ENCODE results near the gene LAMB3. TPM values are rescaled to one million over a fixed set of nuclear protein-coding genes. Genes with fewer than 3 reads are reported as not detected.
A peak's percentile ranks its signal among the peaks of the same experiment; 100 is the strongest.

The LAMB3 gene
- total RNA-seq, 5 donors from 2014 or later (not counting 1 experiment from before 2014, with no cell fraction given) = 0.25 to 1.2 (median 0.56) TPM

- DNase-seq = peak in 5 of 35 experiments; percentile 6 to 50 (median 15)
Measured at GRCh38 chr1:209657140-209657879, 5.1 kb upstream of the LAMB3 start.

DNA sequence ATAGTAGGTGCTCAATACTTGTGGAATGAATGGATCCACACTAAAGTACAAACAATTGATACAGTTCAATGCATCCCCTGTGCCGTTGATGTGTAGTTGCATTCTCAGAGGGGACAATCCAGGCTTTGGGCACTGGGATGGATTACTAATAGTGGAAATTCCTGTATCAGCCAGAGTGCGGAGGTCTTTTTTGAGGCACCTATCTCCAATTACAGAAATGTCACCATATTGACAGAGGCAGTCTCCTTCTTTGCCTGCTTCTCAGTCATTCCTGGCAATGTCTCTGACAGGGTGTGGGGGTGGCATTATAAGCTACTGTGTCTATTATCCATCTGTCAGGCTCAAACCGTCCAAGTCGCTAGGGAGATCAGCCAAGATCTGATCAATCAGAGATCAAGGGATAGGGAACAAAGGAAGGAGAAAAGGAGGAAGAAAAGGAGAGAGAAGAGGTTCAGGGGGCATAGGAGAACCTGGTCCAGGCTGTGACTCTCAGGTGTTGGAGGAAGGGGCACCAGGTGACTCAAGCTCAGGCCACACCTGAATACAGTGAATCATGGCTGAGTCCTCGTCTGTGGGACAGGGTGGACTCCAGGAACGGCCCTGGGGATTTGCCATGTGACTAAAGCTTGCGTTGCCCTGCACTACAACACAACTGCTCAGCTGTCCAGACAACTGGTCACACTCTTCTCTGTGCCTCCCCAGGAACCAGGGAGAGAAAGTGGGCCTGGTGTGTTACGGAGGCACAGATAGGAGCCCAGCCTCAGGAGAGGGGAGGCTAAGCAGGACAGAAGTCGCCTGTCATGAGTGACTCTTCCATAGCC, 3.4 kb upstream of the LAMB3 start:
- no peak for ATAC-seq (replicated peaks in 1 of 4)
- POLR2A ChIA-PET = interaction anchor here in 1 of 2 donors (0.6 kb wide), 1 partner anchor 79 kb away, joined by 3 read pairs; no protein-coding TSS in a partner anchor
- Mint-ChIP-seq H3K4me3 (no peak overlapping the region), H3K4me1 (peaks cover 10 to 28% (median 18%) of the 10 kb centered on the region in 3 donors), H3K36me3 (no peaks in the 10 kb centered on the region), H3K27ac (no peak overlapping the region), H3K27me3 (peaks cover 3 to 5% of the 10 kb centered on the region in 2 donors), H3K9me3 (no peaks in the 10 kb centered on the region)
- H3K27ac ChIP-seq (ENCODE audit: low read length) = no peak overlapping the region
- no peak overlapping the region for H3K4me3 ChIP-seq (ENCODE audit: control insufficient read depth in 1 of 2, extremely low read depth in 1 of 2, low read length in 1 of 2)
- peaks cover 0 to 2% of the 10 kb centered on the region in 2 experiments for H3K27me3 ChIP-seq (replicated peaks in 1 of 2; ENCODE audit: control insufficient read depth in 2 of 2, extremely low read depth in 1 of 2, insufficient read depth in 2 of 2, low read length in 1 of 2)
- no peaks in the 10 kb centered on the region for H3K9me3 ChIP-seq
- DNase-seq = no peak
- H3K36me3 ChIP-seq (ENCODE audit: control insufficient read depth in 2 of 2, extremely low read depth in 1 of 2, insufficient read depth in 1 of 2, low read length in 1 of 2) = no peaks in the 10 kb centered on the region
- 83% methylated on average over 5 of the region's 9 CpGs for WGBS (ENCODE audit: insufficient coverage)
- CTCF ChIA-PET = no interaction called here
- H3K4me1 ChIP-seq (ENCODE audit: control insufficient read depth in 1 of 2, extremely low read depth in 1 of 2, insufficient read depth in 2 of 2, low read length in 2 of 2) = peaks cover 0 to 9% of the 10 kb centered on the region in 2 experiments

More at GRCh38 chr1:209657140-209657879, 5.1 kb upstream of the LAMB3 start:
- ChIA-PET CTCF (no interaction called here), POLR2A (no interaction called here)
- Histone ChIP-seq H3K27ac (ENCODE audit: low read length) (no peak overlapping the region), H3K4me1 (ENCODE audit: control insufficient read depth in 1 of 2, extremely low read depth in 1 of 2, insufficient read depth in 2 of 2, low read length in 2 of 2) (no peaks in the 10 kb centered on the region), H3K36me3 (ENCODE audit: control insufficient read depth in 2 of 2, extremely low read depth in 1 of 2, insufficient read depth in 1 of 2, low read length in 1 of 2) (no peaks in the 10 kb centered on the region), H3K9me3 (no peaks in the 10 kb centered on the region), H3K4me3 (ENCODE audit: control insufficient read depth in 1 of 2, extremely low read depth in 1 of 2, low read length in 1 of 2) (no peak overlapping the region), H3K27me3 (replicated peaks in 1 of 2; ENCODE audit: control insufficient read depth in 2 of 2, extremely low read depth in 1 of 2, insufficient read depth in 2 of 2, low read length in 1 of 2) (peaks cover 0 to 2% of the 10 kb centered on the region in 2 experiments)
- Mint-ChIP-seq H3K36me3 (no peaks in the 10 kb centered on the region), H3K27ac (no peak overlapping the region), H3K4me3 (no peak overlapping the region), H3K27me3 (peaks cover 3 to 5% of the 10 kb centered on the region in 2 donors), H3K9me3 (no peaks in the 10 kb centered on the region), H3K4me1 (peaks cover 7 to 15% (median 10%) of the 10 kb centered on the region in 3 donors)
- 71% methylated on average over 8 of the region's 9 CpGs for WGBS (ENCODE audit: insufficient coverage)
- no peak for ATAC-seq (replicated peaks in 1 of 4)

DNA sequence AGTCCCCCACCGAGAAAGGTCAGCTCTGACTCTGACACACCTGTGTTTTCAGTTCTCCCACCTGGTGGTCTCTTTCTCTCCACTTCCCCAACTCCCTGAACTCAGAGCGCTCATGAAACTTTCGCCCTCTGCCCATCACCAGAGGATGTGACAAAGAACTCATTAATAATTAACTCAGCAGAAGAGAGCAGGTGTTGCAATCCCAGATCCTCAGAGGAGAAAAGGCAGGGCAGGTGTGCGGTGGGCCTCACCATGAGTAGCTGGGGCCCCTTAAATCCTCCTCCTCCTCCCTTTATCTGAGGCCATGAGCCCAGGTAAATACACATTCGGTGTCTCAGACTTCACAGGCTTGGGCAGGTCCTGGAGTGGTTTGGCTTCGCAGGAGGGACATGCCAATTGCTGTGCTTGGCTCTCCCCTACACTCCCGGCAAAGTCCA, 1.7 kb upstream of the LAMB3 start:
- ATAC-seq (replicated peaks in 1 of 4) = no peak
- peaks cover 3 to 4% of the 10 kb centered on the region in 2 donors for H3K27me3 Mint-ChIP-seq
- Histone ChIP-seq H3K4me1 (ENCODE audit: control insufficient read depth in 1 of 2, extremely low read depth in 1 of 2, insufficient read depth in 2 of 2, low read length in 2 of 2) (peaks cover 0 to 14% of the 10 kb centered on the region in 2 experiments), H3K27ac (ENCODE audit: low read length) (no peak overlapping the region), H3K27me3 (replicated peaks in 1 of 2; ENCODE audit: control insufficient read depth in 2 of 2, extremely low read depth in 1 of 2, insufficient read depth in 2 of 2, low read length in 1 of 2) (peaks cover 0 to 2% of the 10 kb centered on the region in 2 experiments), H3K36me3 (ENCODE audit: control insufficient read depth in 2 of 2, extremely low read depth in 1 of 2, insufficient read depth in 1 of 2, low read length in 1 of 2) (no peaks in the 10 kb centered on the region), H3K9me3 (no peaks in the 10 kb centered on the region), H3K4me3 (ENCODE audit: control insufficient read depth in 1 of 2, extremely low read depth in 1 of 2, low read length in 1 of 2) (no peak overlapping the region)
- ChIA-PET POLR2A (no interaction called here), CTCF (interaction anchor here in 1 of 2 donors (0.6 kb wide), 1 partner anchor 15 kb away, joined by 3 read pairs; no protein-coding TSS in a partner anchor)
- H3K27ac Mint-ChIP-seq = no peak overlapping the region
- WGBS (ENCODE audit: insufficient coverage) = 84% methylated on average over 5 of the region's 7 CpGs
- no peaks in the 10 kb centered on the region for H3K9me3 Mint-ChIP-seq
- no peak overlapping the region for H3K4me3 Mint-ChIP-seq
- no peak for DNase-seq
- no peaks in the 10 kb centered on the region for H3K36me3 Mint-ChIP-seq
- peaks cover 0 to 29% (median 21%) of the 10 kb centered on the region in 3 donors for H3K4me1 Mint-ChIP-seq

GRCh38 chr1:209652873-209653401, 712 bp upstream of the LAMB3 start:
- Histone ChIP-seq H3K36me3 (ENCODE audit: control insufficient read depth in 2 of 2, extremely low read depth in 1 of 2, insufficient read depth in 1 of 2, low read length in 1 of 2) (no peaks in the 10 kb centered on the region), H3K27ac (ENCODE audit: low read length) (no peak overlapping the region), H3K4me3 (ENCODE audit: control insufficient read depth in 1 of 2, extremely low read depth in 1 of 2, low read length in 1 of 2) (no peak overlapping the region), H3K4me1 (ENCODE audit: control insufficient read depth in 1 of 2, extremely low read depth in 1 of 2, insufficient read depth in 2 of 2, low read length in 2 of 2) (peaks cover 0 to 14% of the 10 kb centered on the region in 2 experiments), H3K9me3 (no peaks in the 10 kb centered on the region), H3K27me3 (replicated peaks in 1 of 2; ENCODE audit: control insufficient read depth in 2 of 2, extremely low read depth in 1 of 2, insufficient read depth in 2 of 2, low read length in 1 of 2) (no peaks in the 10 kb centered on the region)
- H3K27ac Mint-ChIP-seq = no peak overlapping the region
- peaks cover 0 to 3% of the 10 kb centered on the region in 2 donors for H3K27me3 Mint-ChIP-seq
- POLR2A ChIA-PET = no interaction called here
- H3K9me3 Mint-ChIP-seq = no peaks in the 10 kb centered on the region
- no peak overlapping the region for H3K4me3 Mint-ChIP-seq
- CTCF ChIA-PET = interaction anchor here in 1 of 2 donors (1.0 to 1.4 kb wide), 2 partner anchors 20 to 40 kb away, joined by 3 to 4 read pairs; no protein-coding TSS in a partner anchor
- ATAC-seq (replicated peaks in 1 of 4) = peak in 1 of 4 experiments; percentile 26
- peaks cover 0 to 27% (median 21%) of the 10 kb centered on the region in 3 donors for H3K4me1 Mint-ChIP-seq
- no peaks in the 10 kb centered on the region for H3K36me3 Mint-ChIP-seq
- WGBS (ENCODE audit: insufficient coverage) = no CpG with 5 or more reads among the region's 3 CpGs
- peak in 2 of 35 experiments; percentile 4 to 8 for DNase-seq

DNA sequence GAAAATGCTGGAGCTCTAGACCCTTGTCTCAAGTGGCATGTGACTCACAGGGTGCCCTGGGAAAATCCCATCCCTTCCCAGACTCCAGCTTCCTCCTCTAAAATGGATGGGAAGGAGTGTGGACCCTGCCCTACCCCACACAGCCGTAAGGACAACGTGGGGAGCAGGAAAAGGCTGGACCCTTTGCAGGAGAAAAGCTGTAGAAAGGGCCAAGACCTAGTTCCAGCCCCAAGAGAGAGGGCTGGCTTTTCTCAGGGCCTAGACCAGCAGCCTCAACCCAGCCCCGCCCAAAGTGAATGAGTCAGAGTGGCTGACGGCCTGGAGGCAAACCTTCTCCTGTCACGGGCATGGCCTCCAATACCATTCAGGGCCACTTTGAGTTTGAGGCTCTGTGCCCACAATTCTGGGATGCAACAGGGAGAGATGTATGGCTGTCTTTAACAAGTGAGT, 1.1 kb downstream of the LAMB3 start:
- no peaks in the 10 kb centered on the region for H3K9me3 Mint-ChIP-seq
- DNase-seq (peak in 10 of 35 experiments; percentile 13 to 50 (median 28)), ATAC-seq (replicated peaks in 1 of 4) (peak in 3 of 4 experiments; percentile 78 to 95 (median 85))
- Histone ChIP-seq H3K4me1 (ENCODE audit: control insufficient read depth in 1 of 2, extremely low read depth in 1 of 2, insufficient read depth in 2 of 2, low read length in 2 of 2) (peaks cover 0 to 14% of the 10 kb centered on the region in 2 experiments), H3K9me3 (no peaks in the 10 kb centered on the region), H3K4me3 (ENCODE audit: control insufficient read depth in 1 of 2, extremely low read depth in 1 of 2, low read length in 1 of 2) (no peak overlapping the region), H3K27me3 (replicated peaks in 1 of 2; ENCODE audit: control insufficient read depth in 2 of 2, extremely low read depth in 1 of 2, insufficient read depth in 2 of 2, low read length in 1 of 2) (no peaks in the 10 kb centered on the region), H3K36me3 (ENCODE audit: control insufficient read depth in 2 of 2, extremely low read depth in 1 of 2, insufficient read depth in 1 of 2, low read length in 1 of 2) (no peaks in the 10 kb centered on the region), H3K27ac (ENCODE audit: low read length) (no peak overlapping the region)
- ChIA-PET CTCF (interaction anchor here in 1 of 2 donors (0.5 kb wide), 1 partner anchor 285 kb away, joined by 5 read pairs; no protein-coding TSS in a partner anchor), POLR2A (no interaction called here)
- H3K27me3 Mint-ChIP-seq = no peaks in the 10 kb centered on the region
- H3K36me3 Mint-ChIP-seq = no peaks in the 10 kb centered on the region
- no peak overlapping the region for H3K4me3 Mint-ChIP-seq
- 38% methylated on average over 3 of the region's 5 CpGs for WGBS (ENCODE audit: insufficient coverage)
- peaks cover 0 to 27% (median 21%) of the 10 kb centered on the region in 3 donors for H3K4me1 Mint-ChIP-seq
- no peak overlapping the region for H3K27ac Mint-ChIP-seq

- H3K4me1 ChIP-seq (ENCODE audit: control insufficient read depth in 1 of 2, extremely low read depth in 1 of 2, insufficient read depth in 2 of 2, low read length in 2 of 2) = peaks cover 0 to 14% of the 10 kb centered on the region in 2 experiments
- WGBS (ENCODE audit: insufficient coverage) = no CpG with 5 or more reads among the region's 1 CpG
- no peak for DNase-seq
- Mint-ChIP-seq H3K27me3 (no peaks in the 10 kb centered on the region), H3K4me1 (peaks cover 0 to 27% (median 21%) of the 10 kb centered on the region in 3 donors), H3K36me3 (no peaks in the 10 kb centered on the region), H3K9me3 (no peaks in the 10 kb centered on the region), H3K4me3 (no peak overlapping the region), H3K27ac (no peak overlapping the region)
- CTCF ChIA-PET = interaction anchor here in 1 of 2 donors (1.3 kb wide), 1 partner anchor 40 kb away, joined by 3 read pairs; no protein-coding TSS in a partner anchor
- no peak overlapping the region for H3K4me3 ChIP-seq (ENCODE audit: control insufficient read depth in 1 of 2, extremely low read depth in 1 of 2, low read length in 1 of 2)
- ATAC-seq (replicated peaks in 1 of 4) = no peak
- H3K9me3 ChIP-seq = no peaks in the 10 kb centered on the region
- H3K36me3 ChIP-seq (ENCODE audit: control insufficient read depth in 2 of 2, extremely low read depth in 1 of 2, insufficient read depth in 1 of 2, low read length in 1 of 2) = no peaks in the 10 kb centered on the region
- POLR2A ChIA-PET = no interaction called here
- no peaks in the 10 kb centered on the region for H3K27me3 ChIP-seq (replicated peaks in 1 of 2; ENCODE audit: control insufficient read depth in 2 of 2, extremely low read depth in 1 of 2, insufficient read depth in 2 of 2, low read length in 1 of 2)
- no peak overlapping the region for H3K27ac ChIP-seq (ENCODE audit: low read length)
Measured at GRCh38 chr1:209650454-209650853, 1.8 kb downstream of the LAMB3 start.

Measured in T-cell (primary cell).